NCI-H1694 (cell line): ENCODE data around the gene DDR2.
A peak's percentile ranks its signal among the peaks of the same experiment; 100 is the strongest.

Source experiments
- DNase-seq: peaks from one replicate; lab custom pipeline; 2025; lab: John Stamatoyannopoulos, UW

The DDR2 gene

GRCh38 chr1:162699366-162699765 lies 67.1 kb downstream of the DDR2 start:
- no peak for DNase-seq

- DNase-seq = no peak
Measured at GRCh38 chr1:162700131-162700530, 67.9 kb downstream of the DDR2 start.

GRCh38 chr1:162701286-162701685 lies 69.0 kb downstream of the DDR2 start:
- DNase-seq = no peak

GRCh38 chr1:162702628-162703027 lies 70.4 kb downstream of the DDR2 start:
- DNase-seq = no peak

- no peak for DNase-seq
Measured at GRCh38 chr1:162703708-162704107, 71.4 kb downstream of the DDR2 start.

GRCh38 chr1:162704673-162705424 lies 72.6 kb downstream of the DDR2 start:
- DNase-seq = no peak

GRCh38 chr1:162706003-162706402 lies 73.7 kb downstream of the DDR2 start:
- DNase-seq = no peak

- no peak for DNase-seq
Measured at GRCh38 chr1:162706606-162707005, 74.3 kb downstream of the DDR2 start.

GRCh38 chr1:162708286-162708685 lies 76.0 kb downstream of the DDR2 start:
- DNase-seq = no peak

- DNase-seq = no peak
Measured at GRCh38 chr1:162709132-162709860, 77.0 kb downstream of the DDR2 start.

- DNase-seq = no peak
Measured at GRCh38 chr1:162709870-162710269, 77.6 kb downstream of the DDR2 start.

- no peak for DNase-seq
Measured at GRCh38 chr1:162710345-162710744, 78.1 kb downstream of the DDR2 start.

- no peak for DNase-seq
Measured at GRCh38 chr1:162710780-162711465, 78.7 kb downstream of the DDR2 start.

- no peak for DNase-seq
Measured at GRCh38 chr1:162712317-162713029, 80.2 kb downstream of the DDR2 start.

GRCh38 chr1:162716123-162716522 lies 83.9 kb downstream of the DDR2 start:
- no peak for DNase-seq

- no peak for DNase-seq
Measured at GRCh38 chr1:162716552-162716951, 84.3 kb downstream of the DDR2 start.

GRCh38 chr1:162717548-162718184 lies 85.4 kb downstream of the DDR2 start:
- no peak for DNase-seq

- DNase-seq = no peak
Measured at GRCh38 chr1:162719678-162720077, 87.4 kb downstream of the DDR2 start.

GRCh38 chr1:162720996-162721395 lies 88.7 kb downstream of the DDR2 start:
- DNase-seq = no peak

- DNase-seq = no peak
Measured at GRCh38 chr1:162721471-162721870, 89.2 kb downstream of the DDR2 start.

- DNase-seq = peak; percentile 13
Measured at GRCh38 chr1:162722036-162722435, 89.8 kb downstream of the DDR2 start.

- DNase-seq = no peak
Measured at GRCh38 chr1:162724583-162725120, 92.4 kb downstream of the DDR2 start.
